ENCODE results near the gene RBMS1. TPM values are rescaled to one million over a fixed set of nuclear protein-coding genes. Genes with fewer than 3 reads are reported as not detected.

The RBMS1 gene
- total RNA-seq, 1 donor, result 111 TPM

DNA sequence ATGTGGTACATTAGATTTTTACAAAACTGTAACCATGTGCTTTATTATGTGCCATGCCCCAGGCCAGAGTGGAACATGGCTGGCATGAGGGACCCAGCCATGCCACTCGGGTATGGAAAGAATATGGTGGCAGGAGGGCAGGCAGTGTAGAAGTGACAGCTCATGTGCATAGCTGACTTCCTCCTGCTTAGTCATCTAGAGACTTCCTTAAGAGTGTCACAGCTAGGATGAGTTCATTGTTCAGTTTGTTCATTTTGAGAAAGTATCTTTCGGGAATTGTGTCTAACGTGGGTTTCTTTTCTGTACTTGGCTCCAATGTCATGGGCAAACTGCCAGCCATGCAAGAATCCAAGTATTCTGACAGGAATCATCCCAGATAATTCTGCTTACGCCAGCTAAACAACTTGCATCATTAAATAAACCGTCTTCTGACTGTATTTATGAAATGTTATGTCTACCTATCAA lies 199.2 kb downstream of the RBMS1 start:
- no peak for DNase-seq (ENCODE audit: insufficient read length, low spot score, missing footprints)
- Histone ChIP-seq H3K27ac (ENCODE audit: low read depth, low read length) (peak overlapping the region; percentile 85), H3K4me3 (ENCODE audit: insufficient read depth, low read length) (peak overlapping the region; percentile 11)

DNA sequence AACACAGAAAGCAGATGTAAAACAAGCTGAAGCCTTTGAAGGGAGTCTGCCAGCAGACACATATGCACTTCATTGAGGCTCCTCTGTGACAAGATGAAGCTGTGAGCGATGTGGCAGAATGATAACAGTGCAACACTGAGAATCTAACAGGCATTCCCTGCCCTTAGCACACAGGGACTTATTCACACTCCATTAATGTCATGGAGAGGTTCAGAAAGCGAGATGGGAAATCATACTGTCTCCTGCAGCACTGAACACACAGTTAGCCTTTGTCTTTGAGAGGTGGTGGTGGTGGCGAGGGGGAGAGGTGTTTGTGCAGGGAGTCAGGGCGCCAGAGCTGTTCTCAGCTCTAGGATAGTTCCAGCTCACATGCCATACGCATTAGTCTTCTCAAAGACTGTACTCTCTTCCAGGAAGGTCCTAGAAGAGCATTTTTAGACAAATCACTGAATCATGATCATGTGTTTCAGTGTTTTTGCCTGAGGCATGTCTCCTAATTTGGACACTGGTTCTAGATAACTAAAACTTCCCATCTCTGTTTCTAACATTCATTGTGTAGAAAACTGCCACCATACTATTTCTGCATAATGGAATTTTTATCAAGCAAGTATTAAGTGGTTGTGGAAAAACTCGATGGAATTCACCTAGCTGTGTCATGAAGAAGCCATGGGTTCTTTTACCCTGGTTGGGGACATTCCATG lies 200.1 kb downstream of the RBMS1 start:
- H3K36me3 ChIP-seq (ENCODE audit: insufficient read depth, low read length), result peaks cover 27% of the 10 kb centered on the region
- TF ChIP-seq, protein P1, sequence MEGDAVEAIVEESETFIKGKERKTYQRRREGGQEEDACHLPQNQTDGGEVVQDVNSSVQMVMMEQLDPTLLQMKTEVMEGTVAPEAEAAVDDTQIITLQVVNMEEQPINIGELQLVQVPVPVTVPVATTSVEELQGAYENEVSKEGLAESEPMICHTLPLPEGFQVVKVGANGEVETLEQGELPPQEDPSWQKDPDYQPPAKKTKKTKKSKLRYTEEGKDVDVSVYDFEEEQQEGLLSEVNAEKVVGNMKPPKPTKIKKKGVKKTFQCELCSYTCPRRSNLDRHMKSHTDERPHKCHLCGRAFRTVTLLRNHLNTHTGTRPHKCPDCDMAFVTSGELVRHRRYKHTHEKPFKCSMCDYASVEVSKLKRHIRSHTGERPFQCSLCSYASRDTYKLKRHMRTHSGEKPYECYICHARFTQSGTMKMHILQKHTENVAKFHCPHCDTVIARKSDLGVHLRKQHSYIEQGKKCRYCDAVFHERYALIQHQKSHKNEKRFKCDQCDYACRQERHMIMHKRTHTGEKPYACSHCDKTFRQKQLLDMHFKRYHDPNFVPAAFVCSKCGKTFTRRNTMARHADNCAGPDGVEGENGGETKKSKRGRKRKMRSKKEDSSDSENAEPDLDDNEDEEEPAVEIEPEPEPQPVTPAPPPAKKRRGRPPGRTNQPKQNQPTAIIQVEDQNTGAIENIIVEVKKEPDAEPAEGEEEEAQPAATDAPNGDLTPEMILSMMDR (IDR thresholded peaks at IDR 0.05; ENCODE audit: extremely low read depth, low read depth, low read length), result no peak
- no peaks in the 10 kb centered on the region for H3K9me3 ChIP-seq (ENCODE audit: low read depth, low read length)
- H2AFZ ChIP-seq (ENCODE audit: low read length), result no peak overlapping the region
- peaks cover 12% of the 10 kb centered on the region for H3K79me2 ChIP-seq (ENCODE audit: insufficient read depth, low read length)
- peak; percentile 46 for DNase-seq (ENCODE audit: insufficient read length, low spot score, missing footprints)
- H3K27me3 ChIP-seq (ENCODE audit: insufficient read depth, low read length), result no peaks in the 10 kb centered on the region
- peak overlapping the region; percentile 85 for H3K27ac ChIP-seq (ENCODE audit: low read depth, low read length)
- no peaks in the 10 kb centered on the region for H4K20me1 ChIP-seq (ENCODE audit: insufficient read depth, low read length)
- no peak overlapping the region for H3K4me2 ChIP-seq (ENCODE audit: insufficient read depth, low read length)
- H3K4me1 ChIP-seq (ENCODE audit: insufficient read depth, low read length), result peaks cover 44% of the 10 kb centered on the region
- H3K4me3 ChIP-seq (ENCODE audit: insufficient read depth, low read length), result no peak overlapping the region

More for the DNA sequence above, 199.2 kb downstream of the RBMS1 start:
- Histone ChIP-seq H2AFZ (ENCODE audit: low read length) (no peak overlapping the region), H3K79me2 (ENCODE audit: insufficient read depth, low read length) (peaks cover 16% of the 10 kb centered on the region), H3K4me2 (ENCODE audit: insufficient read depth, low read length) (peak overlapping the region; percentile 52), H3K9me3 (ENCODE audit: low read depth, low read length) (no peaks in the 10 kb centered on the region), H3K4me1 (ENCODE audit: insufficient read depth, low read length) (peaks cover 43% of the 10 kb centered on the region), H4K20me1 (ENCODE audit: insufficient read depth, low read length) (no peaks in the 10 kb centered on the region), H3K27me3 (ENCODE audit: insufficient read depth, low read length) (no peaks in the 10 kb centered on the region), H3K36me3 (ENCODE audit: insufficient read depth, low read length) (peaks cover 29% of the 10 kb centered on the region)
- TF ChIP-seq, protein P1 (IDR thresholded peaks at IDR 0.05; ENCODE audit: extremely low read depth, low read depth, low read length), result no peak

DNA sequence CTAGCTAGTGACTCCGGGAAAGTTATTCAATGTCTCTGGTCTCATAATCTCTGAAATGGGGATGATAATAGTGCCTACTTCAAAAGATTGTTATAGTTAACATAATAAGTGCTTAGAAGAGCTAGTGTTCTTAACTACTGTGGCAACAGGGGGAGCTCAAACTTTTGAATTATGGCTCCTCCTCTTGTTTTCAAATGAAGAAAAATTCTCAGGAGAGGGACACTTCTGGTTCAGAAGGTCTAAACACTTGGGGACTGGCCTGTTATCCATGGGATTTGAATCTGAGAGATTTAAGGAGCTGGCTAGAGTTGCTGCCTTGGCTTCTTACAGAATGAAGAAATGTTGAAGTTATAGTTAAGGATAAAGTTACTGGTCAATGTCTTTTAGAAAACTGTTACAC lies 201.4 kb downstream of the RBMS1 start:
- peaks cover 14% of the 10 kb centered on the region for H3K36me3 ChIP-seq (ENCODE audit: insufficient read depth, low read length)
- H2AFZ ChIP-seq (ENCODE audit: low read length), result no peak overlapping the region
- no peaks in the 10 kb centered on the region for H4K20me1 ChIP-seq (ENCODE audit: insufficient read depth, low read length)
- H3K4me2 ChIP-seq (ENCODE audit: insufficient read depth, low read length), result no peak overlapping the region
- no peaks in the 10 kb centered on the region for H3K9me3 ChIP-seq (ENCODE audit: low read depth, low read length)
- H3K27me3 ChIP-seq (ENCODE audit: insufficient read depth, low read length), result no peaks in the 10 kb centered on the region
- no peak overlapping the region for H3K4me3 ChIP-seq (ENCODE audit: insufficient read depth, low read length)
- H3K79me2 ChIP-seq (ENCODE audit: insufficient read depth, low read length), result peaks cover 6% of the 10 kb centered on the region
- peak overlapping the region; percentile 85 for H3K27ac ChIP-seq (ENCODE audit: low read depth, low read length)
- H3K4me1 ChIP-seq (ENCODE audit: insufficient read depth, low read length), result peaks cover 55% of the 10 kb centered on the region
- TF ChIP-seq, protein P1 (IDR thresholded peaks at IDR 0.05; ENCODE audit: extremely low read depth, low read depth, low read length), result no peak
- DNase-seq (ENCODE audit: insufficient read length, low spot score, missing footprints), result peak; percentile 66

DNA sequence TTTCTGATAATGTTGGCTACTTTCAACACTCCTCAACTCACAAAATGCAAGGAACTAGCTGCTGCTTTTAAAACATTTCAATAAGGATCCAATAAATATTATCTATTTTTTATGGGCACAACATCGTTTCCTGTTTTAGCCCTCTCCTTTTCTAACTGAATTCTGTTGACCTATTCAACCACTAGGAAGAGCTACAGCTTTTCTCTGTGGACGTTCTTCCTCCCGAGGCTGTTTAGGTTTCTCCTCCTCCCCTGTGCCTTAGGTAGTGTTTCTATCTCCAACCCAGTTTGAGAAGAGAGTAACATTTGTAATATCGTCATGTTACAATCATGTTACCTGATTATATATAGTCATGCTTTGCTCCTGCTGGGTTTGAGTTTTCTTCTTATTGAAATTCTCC lies 202.2 kb downstream of the RBMS1 start:
- H3K4me3 ChIP-seq (ENCODE audit: insufficient read depth, low read length), result no peak overlapping the region
- TF ChIP-seq, protein P1 (IDR thresholded peaks at IDR 0.05; ENCODE audit: extremely low read depth, low read depth, low read length), result no peak
- no peaks in the 10 kb centered on the region for H4K20me1 ChIP-seq (ENCODE audit: insufficient read depth, low read length)
- H3K4me2 ChIP-seq (ENCODE audit: insufficient read depth, low read length), result no peak overlapping the region
- peaks cover 17% of the 10 kb centered on the region for H3K36me3 ChIP-seq (ENCODE audit: insufficient read depth, low read length)
- H3K27me3 ChIP-seq (ENCODE audit: insufficient read depth, low read length), result no peaks in the 10 kb centered on the region
- H3K4me1 ChIP-seq (ENCODE audit: insufficient read depth, low read length), result peaks cover 58% of the 10 kb centered on the region
- H2AFZ ChIP-seq (ENCODE audit: low read length), result no peak overlapping the region
- peaks cover 4% of the 10 kb centered on the region for H3K79me2 ChIP-seq (ENCODE audit: insufficient read depth, low read length)
- peak overlapping the region; percentile 61 for H3K27ac ChIP-seq (ENCODE audit: low read depth, low read length)
- no peak for DNase-seq (ENCODE audit: insufficient read length, low spot score, missing footprints)
- no peaks in the 10 kb centered on the region for H3K9me3 ChIP-seq (ENCODE audit: low read depth, low read length)
